Measurements from ENCODE around the gene AKAP9.
"Not testable (repeated sequence)": the region's sequence is repeated elsewhere in the genome, so short reads cannot be mapped to it uniquely, and the experiment has no call there.

Gene AKAP9

GRCh38 chr7:91961816-91962215 lies 21.2 kb downstream of the AKAP9 start:
- Mint-ChIP-seq H3K4me1 (ENCODE audit: low read depth) (no peaks in the 10 kb centered on the region), H3K27me3 (ENCODE audit: low read depth) (no peaks in the 10 kb centered on the region), H3K4me3 (no peak overlapping the region), H3K9me3 (peaks cover 4% of the 10 kb centered on the region), H3K36me3 (ENCODE audit: low read depth) (peaks cover 6% of the 10 kb centered on the region), H3K27ac (no peak overlapping the region)

GRCh38 chr7:91962419-91962818 lies 21.8 kb downstream of the AKAP9 start:
- Mint-ChIP-seq H3K27me3 (ENCODE audit: low read depth) (no peaks in the 10 kb centered on the region), H3K27ac (no peak overlapping the region), H3K4me1 (ENCODE audit: low read depth) (no peaks in the 10 kb centered on the region), H3K36me3 (ENCODE audit: low read depth) (peaks cover 6% of the 10 kb centered on the region), H3K4me3 (no peak overlapping the region), H3K9me3 (peaks cover 4% of the 10 kb centered on the region)

GRCh38 chr7:91967513-91967912 lies 26.9 kb downstream of the AKAP9 start:
- not testable (repeated sequence) for H3K36me3 Mint-ChIP-seq (ENCODE audit: low read depth); H3K4me1 Mint-ChIP-seq (ENCODE audit: low read depth); H3K27ac Mint-ChIP-seq; H3K4me3 Mint-ChIP-seq; H3K27me3 Mint-ChIP-seq (ENCODE audit: low read depth); H3K9me3 Mint-ChIP-seq

- H3K9me3 Mint-ChIP-seq: no peaks in the 10 kb centered on the region
- no peaks in the 10 kb centered on the region for H3K27me3 Mint-ChIP-seq (ENCODE audit: low read depth)
- peaks cover 6% of the 10 kb centered on the region for H3K4me1 Mint-ChIP-seq (ENCODE audit: low read depth)
- peaks cover 7% of the 10 kb centered on the region for H3K36me3 Mint-ChIP-seq (ENCODE audit: low read depth)
- no peak overlapping the region for H3K27ac Mint-ChIP-seq
- no peak overlapping the region for H3K4me3 Mint-ChIP-seq
Measured at GRCh38 chr7:91973639-91974038, 33.0 kb downstream of the AKAP9 start.

- Mint-ChIP-seq H3K27ac (no peak overlapping the region), H3K36me3 (ENCODE audit: low read depth) (peaks cover 9% of the 10 kb centered on the region), H3K4me3 (no peak overlapping the region), H3K4me1 (ENCODE audit: low read depth) (peaks cover 6% of the 10 kb centered on the region), H3K9me3 (no peaks in the 10 kb centered on the region), H3K27me3 (ENCODE audit: low read depth) (no peaks in the 10 kb centered on the region)
Measured at GRCh38 chr7:91974066-91974465, 33.4 kb downstream of the AKAP9 start.

- no peak overlapping the region for H3K27ac Mint-ChIP-seq
- H3K36me3 Mint-ChIP-seq (ENCODE audit: low read depth): peaks cover 11% of the 10 kb centered on the region
- H3K9me3 Mint-ChIP-seq: no peaks in the 10 kb centered on the region
- H3K4me3 Mint-ChIP-seq: no peak overlapping the region
- H3K27me3 Mint-ChIP-seq (ENCODE audit: low read depth): no peaks in the 10 kb centered on the region
- H3K4me1 Mint-ChIP-seq (ENCODE audit: low read depth): peaks cover 2% of the 10 kb centered on the region
Measured at GRCh38 chr7:91976743-91977142, 36.1 kb downstream of the AKAP9 start.

GRCh38 chr7:91979590-91979989 lies 38.9 kb downstream of the AKAP9 start:
- Mint-ChIP-seq H3K9me3 (peaks cover 13% of the 10 kb centered on the region), H3K27ac (no peak overlapping the region), H3K36me3 (ENCODE audit: low read depth) (peaks cover 27% of the 10 kb centered on the region), H3K27me3 (ENCODE audit: low read depth) (no peaks in the 10 kb centered on the region), H3K4me1 (ENCODE audit: low read depth) (peaks cover 4% of the 10 kb centered on the region), H3K4me3 (no peak overlapping the region)

GRCh38 chr7:91982352-91982751 lies 41.7 kb downstream of the AKAP9 start:
- not testable (repeated sequence) for H3K27me3 Mint-ChIP-seq (ENCODE audit: low read depth); H3K4me3 Mint-ChIP-seq; H3K4me1 Mint-ChIP-seq (ENCODE audit: low read depth); H3K27ac Mint-ChIP-seq
- H3K9me3 Mint-ChIP-seq: peaks cover 13% of the 10 kb centered on the region
- H3K36me3 Mint-ChIP-seq (ENCODE audit: low read depth): peaks cover 27% of the 10 kb centered on the region

- Mint-ChIP-seq H3K27me3 (ENCODE audit: low read depth) (no peaks in the 10 kb centered on the region), H3K27ac (no peak overlapping the region), H3K9me3 (peaks cover under 1% of the 10 kb centered on the region), H3K4me1 (ENCODE audit: low read depth) (peaks cover 7% of the 10 kb centered on the region), H3K36me3 (ENCODE audit: low read depth) (peaks cover 15% of the 10 kb centered on the region), H3K4me3 (no peak overlapping the region)
Measured at GRCh38 chr7:91988213-91988612, 47.6 kb downstream of the AKAP9 start.

- Mint-ChIP-seq H3K27ac (no peak overlapping the region), H3K27me3 (ENCODE audit: low read depth) (no peaks in the 10 kb centered on the region), H3K36me3 (ENCODE audit: low read depth) (peaks cover 25% of the 10 kb centered on the region)
Measured at GRCh38 chr7:91993976-91994375, 53.3 kb downstream of the AKAP9 start.

GRCh38 chr7:91995391-91996105 lies 54.9 kb downstream of the AKAP9 start:
- Mint-ChIP-seq H3K27me3 (ENCODE audit: low read depth) (no peaks in the 10 kb centered on the region), H3K36me3 (ENCODE audit: low read depth) (peaks cover 25% of the 10 kb centered on the region), H3K4me1 (ENCODE audit: low read depth) (peaks cover 7% of the 10 kb centered on the region), H3K4me3 (no peak overlapping the region), H3K9me3 (no peaks in the 10 kb centered on the region), H3K27ac (no peak overlapping the region)

More at GRCh38 chr7:91993976-91994375, 53.3 kb downstream of the AKAP9 start:
- H3K9me3 Mint-ChIP-seq: no peaks in the 10 kb centered on the region
- H3K4me3 Mint-ChIP-seq: no peak overlapping the region
- H3K4me1 Mint-ChIP-seq (ENCODE audit: low read depth): peaks cover 7% of the 10 kb centered on the region

- H3K4me3 Mint-ChIP-seq: no peak overlapping the region
- H3K4me1 Mint-ChIP-seq (ENCODE audit: low read depth): peaks cover 4% of the 10 kb centered on the region
- no peaks in the 10 kb centered on the region for H3K27me3 Mint-ChIP-seq (ENCODE audit: low read depth)
- peaks cover 41% of the 10 kb centered on the region for H3K36me3 Mint-ChIP-seq (ENCODE audit: low read depth)
- H3K27ac Mint-ChIP-seq: no peak overlapping the region
- peaks cover under 1% of the 10 kb centered on the region for H3K9me3 Mint-ChIP-seq
Measured at GRCh38 chr7:91999631-92000565, 59.2 kb downstream of the AKAP9 start.

GRCh38 chr7:92002720-92003119 lies 62.1 kb downstream of the AKAP9 start:
- no peaks in the 10 kb centered on the region for H3K4me1 Mint-ChIP-seq (ENCODE audit: low read depth)
- peaks cover 40% of the 10 kb centered on the region for H3K36me3 Mint-ChIP-seq (ENCODE audit: low read depth)
- no peak overlapping the region for H3K27ac Mint-ChIP-seq
- H3K27me3 Mint-ChIP-seq (ENCODE audit: low read depth): no peaks in the 10 kb centered on the region
- H3K9me3 Mint-ChIP-seq: peaks cover 4% of the 10 kb centered on the region
- no peak overlapping the region for H3K4me3 Mint-ChIP-seq

- no peak overlapping the region for H3K4me3 Mint-ChIP-seq
- no peak overlapping the region for H3K27ac Mint-ChIP-seq
- no peaks in the 10 kb centered on the region for H3K4me1 Mint-ChIP-seq (ENCODE audit: low read depth)
- no peaks in the 10 kb centered on the region for H3K27me3 Mint-ChIP-seq (ENCODE audit: low read depth)
- peaks cover 39% of the 10 kb centered on the region for H3K36me3 Mint-ChIP-seq (ENCODE audit: low read depth)
- peaks cover 4% of the 10 kb centered on the region for H3K9me3 Mint-ChIP-seq
Measured at GRCh38 chr7:92006046-92006445, 65.4 kb downstream of the AKAP9 start.

- Mint-ChIP-seq H3K4me3 (no peak overlapping the region), H3K4me1 (ENCODE audit: low read depth) (no peaks in the 10 kb centered on the region), H3K36me3 (ENCODE audit: low read depth) (peaks cover 38% of the 10 kb centered on the region), H3K9me3 (peaks cover under 1% of the 10 kb centered on the region), H3K27me3 (ENCODE audit: low read depth) (no peaks in the 10 kb centered on the region), H3K27ac (no peak overlapping the region)
Measured at GRCh38 chr7:92010215-92010614, 69.6 kb downstream of the AKAP9 start.
